HL-60 (cell line): ENCODE data around the gene PTH2.

Experiments used
- CTCF ChIP-seq: IDR thresholded peaks from one replicate; pipeline ENCODE4 v1.5.1; 2011; ENCODE audit warnings: low read length, control low read depth, inconsistent platforms; ENCODE audit not compliant: insufficient read depth
- POLR2AphosphoS5 ChIP-seq: IDR thresholded peaks from 2 replicates; pipeline ENCODE4 v1.6.1; 2012; ENCODE audit warnings: low read depth
- REST ChIP-seq: IDR thresholded peaks from 2 replicates; pipeline ENCODE4 v1.6.1; 2012; ENCODE audit warnings: low read depth; ENCODE audit not compliant: insufficient replicate concordance
- SPI1 ChIP-seq: IDR thresholded peaks from 2 replicates; pipeline ENCODE4 v1.6.1; 2012; ENCODE audit warnings: low read depth, mild to moderate bottlenecking, borderline replicate concordance

GRCh38 chr19:49427855-49428546 is 4.8 kb upstream of the PTH2 start:
- TF ChIP-seq REST (no peak), POLR2AphosphoS5 (no peak), SPI1 (no peak), CTCF (no peak)
